AML-193 (cell line): Measurements from ENCODE around the gene CYB5R3.

Source experiments
- DNase-seq, 2 experiments: peaks; one replicate each; lab custom pipeline; 2025; lab: John Stamatoyannopoulos, UW

The CYB5R3 gene

DNA sequence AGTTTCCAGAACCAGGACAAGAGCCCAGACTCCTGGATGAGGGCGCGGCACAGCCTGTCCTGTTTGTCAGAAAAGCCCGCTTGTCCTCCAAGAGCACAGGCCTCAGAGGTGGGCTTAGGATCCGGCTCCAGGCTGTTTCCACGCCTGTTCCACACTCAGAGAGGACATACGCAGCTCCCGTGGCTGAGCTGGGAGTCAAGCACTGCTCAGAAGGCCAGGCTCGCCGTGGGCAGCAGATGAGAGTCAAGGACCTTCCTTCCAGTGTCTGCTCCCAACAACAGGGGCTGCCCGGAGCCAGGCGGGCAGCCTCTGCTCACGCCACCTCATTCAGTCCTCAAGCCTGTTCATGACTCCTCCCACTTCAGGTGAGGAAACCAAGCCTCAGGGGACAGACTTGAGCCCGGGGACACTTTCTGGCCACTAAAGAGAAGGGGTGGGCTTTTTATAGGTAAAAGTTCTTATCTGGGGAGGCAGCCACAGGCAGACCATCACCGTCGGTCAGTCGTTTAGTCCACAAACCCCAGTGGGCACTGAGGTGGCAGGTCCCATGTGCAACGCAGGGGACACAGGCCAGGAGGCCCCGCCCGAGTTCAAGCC is 3.8 kb downstream of the CYB5R3 start:
- no peak for DNase-seq

GRCh38 chr22:42644422-42645340 is 4.5 kb downstream of the CYB5R3 start:
- DNase-seq = no peak

DNA sequence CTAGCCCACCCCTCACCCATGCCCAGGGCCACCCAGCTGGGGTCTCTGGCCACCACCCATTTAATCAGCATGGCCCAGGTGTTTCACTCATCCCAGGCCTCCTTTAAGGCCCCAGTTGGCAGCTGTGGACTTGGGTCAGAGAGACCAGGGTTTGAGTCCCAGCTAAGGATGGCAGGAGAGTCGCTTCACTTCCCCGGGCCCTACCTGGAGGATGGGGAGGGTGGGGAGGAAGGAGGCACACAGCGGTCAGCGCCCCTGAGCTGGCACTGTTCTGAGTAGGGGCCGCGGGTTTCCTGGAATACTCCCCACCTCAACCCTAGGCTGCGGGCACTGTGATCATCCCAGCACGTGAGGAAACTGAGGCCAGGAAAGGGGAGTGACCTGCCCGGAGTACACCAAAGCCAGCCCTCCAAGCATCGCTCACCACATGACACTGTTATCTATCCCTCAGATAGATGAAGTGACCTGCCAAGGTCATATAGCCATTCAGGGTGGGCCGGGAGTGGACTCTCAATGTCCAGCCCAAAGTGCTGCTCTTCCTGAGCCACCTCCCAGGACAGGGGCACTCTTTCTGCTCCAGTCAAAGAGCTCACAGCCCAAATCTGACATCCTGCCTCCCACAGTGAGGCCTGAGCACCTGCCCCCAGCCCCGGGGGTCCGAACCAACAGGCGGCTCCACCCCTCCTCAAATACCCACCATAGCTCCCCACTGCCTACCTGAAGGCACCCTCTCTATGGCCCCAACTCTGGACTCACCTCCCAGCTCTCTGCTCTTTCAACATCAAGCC is 5.4 kb downstream of the CYB5R3 start:
- no peak for DNase-seq

DNA sequence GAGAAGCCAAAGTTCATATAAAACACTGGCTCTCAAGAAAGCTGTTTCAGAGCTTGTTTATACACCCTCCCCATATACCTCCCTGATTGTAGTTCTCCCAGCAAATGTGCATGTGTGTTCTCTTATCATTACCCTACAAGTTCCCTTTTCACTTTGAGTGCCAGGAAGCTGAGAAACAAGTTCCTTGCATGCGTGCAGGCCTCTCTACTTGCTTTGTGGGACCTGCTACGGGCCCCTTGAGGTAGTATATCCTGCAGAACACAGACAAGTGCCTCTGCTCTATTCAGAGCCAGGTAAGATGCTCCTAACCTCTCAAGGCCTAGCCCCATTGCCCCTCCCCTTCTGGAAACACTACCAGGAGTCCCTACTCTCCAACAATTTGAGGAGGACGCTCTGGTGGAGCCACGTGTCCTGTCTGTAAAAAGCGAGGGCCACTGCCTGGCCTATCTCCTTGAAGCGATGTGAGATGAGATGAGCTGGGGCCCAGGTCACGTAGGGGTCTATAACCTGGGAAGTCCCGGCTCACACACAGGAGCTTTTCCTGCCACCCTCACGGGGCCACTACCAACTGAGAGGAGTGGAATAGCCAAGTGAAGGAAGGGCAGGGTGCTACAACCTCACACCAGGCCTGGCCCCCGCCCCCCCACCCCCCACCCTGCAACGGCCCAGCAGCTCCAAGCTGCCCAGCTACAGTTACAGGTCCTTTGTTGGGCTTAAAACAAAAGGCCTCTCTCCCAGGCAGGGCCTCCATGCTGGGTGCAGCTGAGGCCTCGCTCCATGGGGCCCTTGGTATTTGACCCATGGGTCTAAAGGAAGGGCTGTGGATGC is 6.2 kb downstream of the CYB5R3 start:
- peak; percentile 11 to 38 for DNase-seq

- DNase-seq = no peak
These were observed 7.3 kb downstream of the CYB5R3 start for GRCh38 chr22:42641801-42642413.

DNA sequence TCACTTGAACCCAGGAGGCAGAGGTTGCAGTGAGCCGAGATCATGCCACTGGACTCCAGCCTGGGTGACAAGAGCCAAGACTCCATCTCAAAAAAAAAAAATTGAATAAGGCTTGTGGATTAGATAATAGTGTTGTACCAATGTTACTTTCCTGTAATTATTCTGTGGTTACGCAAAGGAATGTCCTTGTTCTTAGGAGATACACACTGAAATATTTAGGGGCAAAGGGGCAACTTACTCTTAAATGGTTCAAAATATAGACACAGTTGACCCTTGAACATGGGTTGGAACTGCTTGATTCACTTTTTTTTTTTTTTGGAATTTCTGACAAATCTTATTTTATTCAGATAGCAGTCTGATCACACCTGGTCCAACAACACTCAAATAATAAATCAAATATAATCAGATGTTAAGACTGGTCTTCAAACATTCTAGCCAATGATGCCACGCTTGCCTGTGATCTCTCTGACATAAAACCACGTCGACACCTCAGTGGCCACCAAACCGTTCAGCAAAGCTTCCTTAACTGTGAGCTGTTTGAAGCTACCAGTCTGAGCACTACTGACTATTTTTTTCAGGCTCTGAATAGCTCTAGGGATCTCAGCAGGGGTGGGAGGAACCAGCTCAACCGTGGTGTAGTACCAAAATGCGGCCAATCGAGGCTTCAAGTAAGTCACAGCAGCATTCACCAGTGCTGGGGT is 9.5 kb downstream of the CYB5R3 start:
- no peak for DNase-seq

DNA sequence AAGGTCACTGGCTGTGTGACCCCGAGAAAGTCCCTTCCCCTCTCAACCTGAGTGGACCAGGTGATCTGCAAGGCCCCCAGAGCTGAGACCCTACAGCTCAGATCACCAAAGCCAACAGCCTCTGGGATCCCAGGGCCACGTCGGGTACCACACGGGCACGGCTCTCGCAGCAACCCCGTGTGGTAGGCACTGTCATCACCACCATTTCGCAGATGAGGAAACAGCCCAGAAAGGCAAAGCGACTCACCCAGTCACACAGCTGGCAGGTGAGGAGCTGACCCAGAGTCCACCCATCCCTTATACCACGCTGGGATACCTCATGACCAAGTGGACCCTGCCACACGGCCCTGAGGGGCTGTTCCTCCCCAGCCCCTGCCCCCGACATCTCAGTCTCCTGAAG is 11.6 kb downstream of the CYB5R3 start:
- DNase-seq = no peak

DNA sequence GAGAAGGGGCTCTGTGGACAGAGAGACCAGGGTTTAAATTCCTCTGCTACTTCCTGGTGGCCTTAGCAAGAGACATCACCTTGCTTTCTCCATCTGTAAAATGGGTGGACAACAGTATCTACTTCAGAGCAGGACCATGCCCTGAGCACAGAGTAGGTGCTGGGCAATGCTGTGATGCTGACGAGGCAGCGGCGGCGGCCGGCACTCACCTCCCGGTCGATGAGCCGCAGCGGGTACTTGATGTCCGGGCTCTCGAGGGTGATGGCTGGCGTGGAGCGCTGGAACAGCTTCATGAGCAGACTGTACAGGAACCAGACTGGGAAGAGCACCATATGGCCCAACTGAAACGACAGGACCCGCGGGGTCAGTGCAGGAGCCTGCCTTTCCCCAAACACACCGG is 12.7 kb downstream of the CYB5R3 start:
- no peak for DNase-seq

DNA sequence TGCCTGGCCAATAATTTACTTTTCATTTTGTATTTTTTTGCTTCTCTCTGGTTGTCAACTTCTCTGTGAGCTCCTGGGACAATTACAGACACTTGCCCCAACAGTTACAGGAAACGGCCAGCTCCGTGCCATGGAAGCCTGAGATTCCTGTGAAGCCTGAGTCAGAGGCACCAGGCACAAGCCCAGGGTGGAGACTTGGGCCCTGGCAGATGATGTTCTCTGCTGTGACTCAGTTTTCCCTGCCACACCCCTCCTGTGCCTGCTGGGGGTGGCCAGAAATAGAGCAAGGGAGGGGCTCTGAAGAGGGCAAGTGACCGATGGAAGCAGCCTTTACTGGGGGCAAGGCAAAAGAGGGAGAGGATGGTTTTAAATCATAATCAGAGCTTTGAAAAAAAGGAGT is 13.7 kb downstream of the CYB5R3 start:
- DNase-seq = no peak

DNA sequence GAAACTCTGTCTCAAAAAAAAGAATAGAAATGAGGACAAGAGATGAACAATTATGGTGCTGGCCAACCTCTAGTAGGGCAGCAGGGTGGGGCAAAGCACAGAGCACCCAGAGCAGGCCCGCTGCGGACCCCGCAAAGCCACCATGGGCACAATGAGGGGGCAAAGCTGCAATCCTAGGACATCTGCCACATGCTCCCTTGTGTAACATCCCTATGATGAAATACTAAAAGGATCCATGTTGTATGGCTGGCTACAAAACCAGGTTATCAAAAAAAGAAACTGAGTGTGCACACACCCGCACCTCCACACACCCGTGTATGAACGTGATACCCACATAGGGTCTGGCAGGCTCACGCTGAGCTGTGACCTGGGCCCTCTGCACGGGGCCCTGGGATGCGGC is 16.2 kb downstream of the CYB5R3 start:
- no peak for DNase-seq

- no peak for DNase-seq
These were observed 17.1 kb downstream of the CYB5R3 start for GRCh38 chr22:42632096-42632495.

DNA sequence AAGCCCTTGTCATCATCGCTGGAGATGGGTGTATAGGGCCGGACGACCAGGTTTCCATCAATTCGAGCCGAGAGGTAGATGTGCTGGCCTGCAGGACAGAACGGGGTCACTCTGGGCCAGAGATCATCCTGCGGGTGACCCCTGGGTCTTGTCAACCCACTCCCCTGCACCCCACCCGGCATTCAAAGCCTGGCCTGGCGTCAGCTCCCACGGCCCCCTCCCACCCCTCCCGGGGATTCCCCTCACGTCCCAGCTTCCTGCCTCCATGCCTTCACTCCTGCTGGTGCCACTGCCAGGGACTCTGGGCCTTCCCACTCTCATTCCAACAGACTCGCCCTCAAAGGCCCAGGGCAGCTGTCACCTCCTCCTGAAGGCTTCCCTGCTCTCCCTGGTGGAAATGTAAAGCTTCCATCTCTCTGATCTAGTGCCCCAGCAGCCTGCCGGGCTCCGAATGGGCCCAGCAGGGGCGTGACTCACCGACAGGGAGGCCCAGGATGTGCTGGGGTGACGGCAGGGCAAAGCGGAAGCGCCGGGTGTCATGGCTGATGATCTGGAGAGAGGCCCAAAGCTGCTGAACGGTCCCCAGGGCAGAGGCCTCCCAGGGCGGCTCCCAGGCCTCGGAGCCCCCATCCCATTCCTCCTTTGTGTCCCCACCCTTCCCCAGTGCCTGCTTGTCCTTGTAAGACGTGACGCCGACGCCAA is 18.1 kb downstream of the CYB5R3 start:
- no peak for DNase-seq

- no peak for DNase-seq
These were observed 19.0 kb downstream of the CYB5R3 start for GRCh38 chr22:42630211-42630610.

GRCh38 chr22:42627981-42628380 is 21.2 kb downstream of the CYB5R3 start:
- DNase-seq = no peak

DNA sequence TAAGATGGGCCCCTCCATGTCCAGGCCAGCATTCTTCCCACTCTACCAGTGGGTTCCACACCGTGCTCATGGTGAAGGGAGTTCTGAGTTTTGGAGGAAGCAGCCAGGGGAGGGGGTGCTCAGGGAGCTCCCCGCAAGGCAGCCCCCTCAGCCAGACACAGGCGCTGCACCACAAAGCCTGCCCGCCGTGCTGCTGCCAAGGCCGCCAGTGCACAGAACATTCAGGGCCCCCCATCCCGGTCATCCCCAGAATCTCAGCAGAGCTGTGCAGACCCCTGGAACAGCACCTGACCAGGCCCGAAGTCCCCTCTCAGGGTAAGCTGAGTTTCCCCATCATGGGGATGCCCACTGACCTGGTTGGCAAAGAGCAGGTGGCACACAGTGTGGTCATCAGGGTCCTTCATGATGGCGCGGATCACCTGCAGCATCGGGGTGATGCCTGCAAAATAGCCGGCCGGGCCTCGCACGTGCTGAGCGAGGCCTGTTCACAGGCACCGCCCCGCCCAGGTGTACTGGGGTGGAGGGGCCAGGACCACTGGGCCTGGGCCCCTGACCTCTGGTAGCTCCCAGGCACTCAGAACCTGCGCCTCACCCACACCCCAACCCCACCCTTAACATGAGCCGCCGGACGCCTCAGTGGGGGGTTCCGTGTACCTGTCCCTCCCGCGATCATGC is 22.1 kb downstream of the CYB5R3 start:
- DNase-seq = no peak

DNA sequence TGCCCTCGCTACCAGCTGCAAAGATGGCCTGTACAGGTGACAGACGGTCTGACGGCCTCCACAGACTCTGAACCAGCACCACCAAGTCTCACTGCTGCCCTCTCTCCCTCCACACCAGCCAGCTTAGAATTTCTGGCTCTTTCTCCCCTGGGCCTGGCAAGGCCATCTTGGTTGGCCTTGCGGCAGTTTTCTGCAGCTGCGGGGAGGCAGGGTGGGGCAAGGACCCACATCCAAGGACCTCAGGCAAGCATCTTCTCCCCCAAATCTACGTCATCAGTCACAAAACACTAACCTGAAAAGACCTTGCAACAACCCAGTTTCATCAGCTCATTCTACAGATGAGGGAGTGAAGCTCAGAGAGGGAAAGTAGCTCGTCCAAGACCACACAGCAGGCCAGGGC is 22.8 kb downstream of the CYB5R3 start:
- DNase-seq = no peak

- DNase-seq = no peak
These were observed 23.8 kb downstream of the CYB5R3 start for GRCh38 chr22:42625416-42625815.

- no peak for DNase-seq
These were observed 24.6 kb downstream of the CYB5R3 start for GRCh38 chr22:42624551-42625106.

DNA sequence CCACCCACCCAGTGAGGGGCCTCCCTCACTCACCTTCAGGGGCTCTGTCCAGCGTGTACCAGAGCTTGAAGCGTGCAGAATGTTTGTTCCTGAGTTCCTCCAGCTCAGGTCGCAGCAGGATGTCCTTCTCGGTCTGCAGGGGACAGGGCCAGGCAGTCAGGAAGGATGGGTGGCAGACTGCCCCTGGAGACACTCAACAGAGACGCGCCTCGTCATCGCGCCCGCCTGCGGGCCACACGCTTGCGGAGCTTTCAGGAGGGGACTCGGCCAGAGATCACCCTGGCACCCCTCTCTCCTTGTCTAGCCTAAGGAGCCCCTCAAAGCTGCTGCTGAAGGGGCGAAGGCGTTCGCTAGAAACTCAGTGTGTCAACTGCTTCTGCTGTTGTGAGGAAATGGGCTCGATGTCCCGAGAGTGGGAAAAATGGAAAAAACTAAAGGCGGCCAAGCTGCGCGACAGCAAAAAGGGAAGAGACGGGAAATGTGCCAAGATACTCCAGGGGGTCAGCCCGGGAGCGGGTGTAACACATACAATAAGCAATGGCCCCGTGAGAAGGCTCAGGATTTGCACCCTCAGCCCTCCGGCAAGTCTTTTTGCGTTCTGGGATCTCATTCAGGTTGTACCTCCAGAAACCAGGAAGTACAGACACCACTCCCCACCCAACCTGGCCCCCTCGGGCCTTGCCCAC is 25.3 kb downstream of the CYB5R3 start:
- DNase-seq = no peak
